A549 (cell line): ENCODE results near the gene PCDHA13. TPM values are rescaled to one million over a fixed set of nuclear protein-coding genes. Genes with fewer than 3 reads are reported as not detected.
A peak's percentile ranks its signal among the peaks of the same experiment; 100 is the strongest.
"Not testable (repeated sequence)": the region's sequence is repeated elsewhere in the genome, so short reads cannot be mapped to it uniquely, and the experiment has no call there.

Source experiments
- ATAC-seq, 2 experiments: fragments of 200-7000 bp in 1 of 2; fragments of >200 bp in 1 of 2; cut with Nextera tagmentation in 1 of 2; cut with Tn5 transposase in 1 of 2; 3 replicates each; pipeline versions ENCODE4 v1.8.0 to v1.9.1; 2018 to 2020; ENCODE audit warnings: mild to moderate bottlenecking in 1 of 2, moderate library complexity in 1 of 2
- CTCF ChIA-PET: fragments of 300-600 bp; sonication (Branson Sonifier 250); formaldehyde crosslinking; extraction: SDS; loops from one replicate; lab custom pipeline; 2021; ENCODE audit warnings: antibody characterized with exemption, inconsistent platforms; lab: Yijun Ruan, JAX
- POLR2A ChIA-PET: fragments of 350-600 bp; formaldehyde crosslinking; extraction: SDS; loops from one replicate; lab custom pipeline; 2021; ENCODE audit warnings: antibody characterized with exemption, inconsistent platforms; lab: Yijun Ruan, JAX
- DNase-seq, 2 experiments: peaks; one replicate each; pipeline versions ENCODE4 v3.0.0 to v3.0.0-alpha.2; 2011 to 2016; ENCODE audit warnings: low read depth in 1 of 2, low spot score in 1 of 2
- FAIRE-seq: peaks from 2 replicates; lab custom pipeline; 2011; peaks lifted over from hg19 to GRCh38; lab: Jason Lieb, UNC
- H3K27ac ChIP-seq, 2 experiments: fragments of >200 bp; sonication (Bioruptor Twin); formaldehyde crosslinking; 3 replicates each; pipeline ENCODE4 v1.5.1; 2016 to 2017
- H3K4me1 ChIP-seq: fragments of >200 bp; sonication (Bioruptor Twin); formaldehyde crosslinking; 3 replicates; pipeline ENCODE4 v1.6.1; 2016
- H3K4me2 ChIP-seq: fragments of >200 bp; sonication (Bioruptor Twin); formaldehyde crosslinking; 3 replicates; pipeline ENCODE4 v1.6.1; 2016
- H3K4me3 ChIP-seq: fragments of >200 bp; sonication (Bioruptor Twin); formaldehyde crosslinking; 3 replicates; pipeline ENCODE4 v1.5.1; 2016
- H3K9me3 ChIP-seq: fragments of >200 bp; sonication (Bioruptor Twin); formaldehyde crosslinking; 3 replicates; pipeline ENCODE4 v1.6.1; 2016
- ATOH8 ChIP-seq: fragments of 250-450 bp; sonication (Bioruptor Pico); IDR thresholded peaks from 2 replicates; pipeline ENCODE4 v1.5.0; 2020; ENCODE audit warnings: low read depth, mild to moderate bottlenecking, moderate library complexity
- CBX8 ChIP-seq: fragments of 200-600 bp; sonication (generic); IDR thresholded peaks from 2 replicates; pipeline ENCODE4 v1.6.1; 2016
- E2F6 ChIP-seq: IDR thresholded peaks from 2 replicates; pipeline ENCODE4 v1.6.1; 2012; ENCODE audit warnings: low read depth, borderline replicate concordance
- HEYL ChIP-seq: fragments of 250-450 bp; sonication (Bioruptor Pico); IDR thresholded peaks from 2 replicates; pipeline ENCODE4 v1.8.0; 2021; ENCODE audit warnings: mild to moderate bottlenecking, moderate library complexity
- HOXB5 ChIP-seq: fragments of 250-450 bp; sonication (Bioruptor Pico); IDR thresholded peaks from 2 replicates; pipeline ENCODE4 v1.5.0; 2020; ENCODE audit warnings: mild to moderate bottlenecking, moderate library complexity
- JUN ChIP-seq, 2 experiments: fragments of >200 bp; sonication (Bioruptor Twin); formaldehyde crosslinking; IDR thresholded peaks; 2 replicates in 1 of 2; 3 replicates in 1 of 2; pipeline ENCODE4 v1.6.1; 2016 to 2017
- KDM5A ChIP-seq: fragments of 200-600 bp; sonication (generic); IDR thresholded peaks from 2 replicates; pipeline ENCODE4 v1.6.1; 2016; ENCODE audit warnings: antibody characterized with exemption, mild to moderate bottlenecking
- MAFK ChIP-seq: fragments of 450-650 bp; IDR thresholded peaks from 2 replicates; pipeline ENCODE4 v1.6.1; 2014; ENCODE audit not compliant: partially characterized antibody
- NFE2L2 ChIP-seq: fragments of 150-350 bp; conservative IDR thresholded peaks from 2 replicates; pipeline ENCODE4 v1.6.1; 2014; ENCODE audit warnings: low read length
- NR3C1 ChIP-seq: fragments of >200 bp; sonication (Bioruptor Twin); formaldehyde crosslinking; IDR thresholded peaks from 3 replicates; pipeline ENCODE4 v1.6.1; 2017
- RAD21 ChIP-seq, 2 experiments: fragments of >200 bp in 1 of 2; sonication (Bioruptor Twin) in 1 of 2; formaldehyde crosslinking in 1 of 2; IDR thresholded peaks in 1 of 2; conservative IDR thresholded peaks in 1 of 2; 2 replicates in 1 of 2; 3 replicates in 1 of 2; pipeline ENCODE4 v1.6.1; 2012 to 2018; ENCODE audit warnings: inconsistent platforms in 1 of 2
- RFX5 ChIP-seq: fragments of 450-650 bp; IDR thresholded peaks from 2 replicates; pipeline ENCODE4 v1.7.1; 2014; ENCODE audit warnings: antibody characterized with exemption, mild to moderate bottlenecking, moderate library complexity
- SMC3 ChIP-seq: fragments of >200 bp; sonication (Bioruptor Twin); formaldehyde crosslinking; IDR thresholded peaks from 3 replicates; pipeline ENCODE4 v1.6.1; 2018; ENCODE audit warnings: inconsistent platforms
- ZFP36 ChIP-seq: fragments of 450-650 bp; IDR thresholded peaks from 2 replicates; pipeline ENCODE4 v1.6.1; 2014; ENCODE audit warnings: borderline replicate concordance; ENCODE audit not compliant: partially characterized antibody
- WGBS: methylation state at CpG from one replicate; pipeline ENCODE4 v1.1.6; 2017; ENCODE audit errors: missing lambda C conversion rate; 5-methylcytosine and 5-hydroxymethylcytosine counted together
- polyA plus RNA-seq, 4 experiments: library from polyadenylated mRNA; depleted of rRNA in 3 of 4; stranded (reverse); fragments of >200 nt; fragmentation: RNase III in 1 of 4; extraction: RNeasy Plus Mini Kit Qiagen cat#74134 plus additional on column Dnase treatment in 1 of 4; gene quantifications; 2 replicates in 3 of 4; 3 replicates in 1 of 4; pipeline ENCODE4 v1.2.3, GENCODE V29; 2011 to 2017
- TF ChIP-seq, protein P1 (sequence below): fragments of >200 bp; sonication (Bioruptor Twin); formaldehyde crosslinking; IDR thresholded peaks from 3 replicates; pipeline ENCODE4 v1.5.1; 2016

The PCDHA13 gene
- polyA plus RNA-seq, 2 of the 4 experiments (the other 2 are of a cell fraction) = 0.14 TPM; not detected in 1

DNA sequence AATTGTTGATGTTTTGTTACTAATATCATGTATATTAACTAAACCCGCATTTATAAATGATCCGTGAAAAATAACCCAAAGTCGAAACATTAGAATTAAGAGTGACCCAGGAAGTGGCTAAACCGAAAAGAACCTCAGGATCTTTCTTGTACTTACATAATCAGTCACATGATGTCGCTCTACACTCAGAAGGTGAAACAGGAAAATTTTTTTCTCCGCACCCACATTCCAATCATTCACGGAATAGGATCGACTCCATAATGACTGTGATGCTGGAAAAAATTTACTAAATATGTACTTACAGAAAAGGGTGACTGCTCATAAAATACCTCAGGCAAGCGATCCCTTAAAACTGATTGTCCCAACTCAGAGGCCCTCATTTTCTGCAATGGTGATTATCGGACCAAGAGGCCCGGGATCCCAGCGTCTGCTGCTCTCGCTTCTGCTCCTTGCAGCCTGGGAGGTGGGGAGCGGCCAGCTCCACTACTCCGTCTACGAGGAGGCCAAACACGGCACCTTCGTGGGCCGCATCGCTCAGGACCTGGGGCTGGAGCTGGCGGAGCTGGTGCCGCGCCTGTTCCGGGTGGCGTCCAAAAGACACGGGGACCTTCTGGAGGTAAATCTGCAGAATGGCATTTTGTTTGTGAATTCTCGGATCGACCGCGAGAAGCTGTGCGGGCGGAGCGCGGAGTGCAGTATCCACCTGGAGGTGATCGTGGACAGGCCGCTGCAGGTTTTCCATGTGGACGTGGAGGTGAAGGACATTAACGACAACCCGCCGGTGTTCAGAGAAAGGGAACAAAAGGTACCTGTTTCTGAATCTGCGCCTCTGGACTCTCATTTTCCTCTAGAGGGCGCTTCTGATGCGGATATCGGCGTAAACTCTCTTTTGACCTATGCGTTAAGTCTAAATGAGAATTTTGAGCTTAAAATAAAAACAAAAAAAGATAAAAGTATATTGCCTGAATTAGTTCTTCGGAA, 6.5 kb upstream of the PCDHA13 start, which contains the start of gene PCDHA12:
Gene PCDHA12 (plus strand): TSS at position 224 of the 981 bp plus-strand sequence. CDS start 165 bp downstream, at position 389.
- peak within 1 kb of the TSS; percentile 61 to 74 for H3K27ac ChIP-seq

DNA sequence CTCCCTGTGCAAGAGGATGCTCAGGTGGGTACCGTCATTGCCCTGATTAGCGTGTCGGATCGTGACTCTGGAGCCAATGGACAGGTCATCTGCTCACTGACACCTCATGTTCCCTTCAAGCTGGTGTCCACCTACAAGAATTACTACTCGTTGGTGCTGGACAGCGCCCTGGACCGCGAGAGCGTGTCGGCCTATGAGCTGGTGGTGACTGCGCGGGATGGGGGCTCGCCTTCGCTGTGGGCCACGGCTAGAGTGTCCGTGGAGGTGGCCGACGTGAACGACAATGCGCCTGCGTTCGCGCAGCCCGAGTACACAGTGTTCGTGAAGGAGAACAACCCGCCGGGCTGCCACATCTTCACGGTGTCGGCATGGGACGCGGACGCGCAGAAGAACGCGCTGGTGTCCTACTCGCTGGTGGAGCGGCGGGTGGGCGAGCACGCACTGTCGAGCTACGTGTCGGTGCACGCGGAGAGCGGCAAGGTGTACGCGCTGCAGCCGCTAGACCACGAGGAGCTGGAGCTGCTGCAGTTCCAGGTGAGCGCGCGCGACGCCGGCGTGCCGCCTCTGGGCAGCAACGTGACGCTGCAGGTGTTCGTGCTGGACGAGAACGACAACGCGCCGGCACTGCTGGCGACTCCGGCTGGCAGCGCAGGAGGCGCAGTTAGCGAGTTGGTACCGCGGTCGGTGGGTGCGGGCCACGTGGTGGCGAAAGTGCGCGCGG, 5.2 kb upstream of the PCDHA13 start:
- ChIA-PET CTCF (interaction anchor here (0.8 to 3.6 kb wide), 19 partner anchors 8 to 168 kb away, joined by 3 to 59 read pairs (median 6); partner anchors contain the start of genes PCDHA4, PCDHA5, PCDHAC1 and PCDHAC2), POLR2A (interaction anchor here (2.4 kb wide), 1 partner anchor 164 kb away, joined by 26 read pairs; no protein-coding TSS in a partner anchor)
- H3K9me3 ChIP-seq, H3K27ac ChIP-seq, H3K4me1 ChIP-seq, FAIRE-seq, DNase-seq, H3K4me2 ChIP-seq, H3K4me3 ChIP-seq, ATAC-seq: not testable (repeated sequence)
- 91% methylated on average over 69 of the region's 80 CpGs for WGBS

More for the DNA sequence above, 6.5 kb upstream of the PCDHA13 start, which contains the start of gene PCDHA12:
- ATAC-seq (peak; percentile 84 to 90), FAIRE-seq (peak; percentile 74), DNase-seq (peak; percentile 67 to 72)
- Histone ChIP-seq H3K9me3 (no peaks in the 10 kb centered on the region), H3K4me3 (peak within 1 kb of the TSS; percentile 54), H3K4me1 (no peaks in the 10 kb centered on the region), H3K4me2 (peak within 1 kb of the TSS; percentile 59)
- CTCF ChIA-PET = interaction anchor here (0.5 to 3.6 kb wide), 47 partner anchors 9 to 445 kb away, joined by 3 to 59 read pairs (median 4); partner anchors contain the start of genes PCDHA4, PCDHA5, PCDHAC1 and PCDHAC2
- POLR2A ChIA-PET = interaction anchor here (1.1 to 2.4 kb wide), 3 partner anchors 51 to 165 kb away, joined by 3 to 26 read pairs (median 11); partner anchors contain the start of gene PCDHAC1
- TF ChIP-seq MAFK (peak; percentile 25), RAD21 (conservative IDR thresholded peaks at IDR 0.05 in 1 of 2, IDR thresholded peaks at IDR 0.05 in 1 of 2) (peak; percentile 76 to 79), KDM5A (no peak), SMC3 (peak; percentile 73)
- TF ChIP-seq, protein P1, sequence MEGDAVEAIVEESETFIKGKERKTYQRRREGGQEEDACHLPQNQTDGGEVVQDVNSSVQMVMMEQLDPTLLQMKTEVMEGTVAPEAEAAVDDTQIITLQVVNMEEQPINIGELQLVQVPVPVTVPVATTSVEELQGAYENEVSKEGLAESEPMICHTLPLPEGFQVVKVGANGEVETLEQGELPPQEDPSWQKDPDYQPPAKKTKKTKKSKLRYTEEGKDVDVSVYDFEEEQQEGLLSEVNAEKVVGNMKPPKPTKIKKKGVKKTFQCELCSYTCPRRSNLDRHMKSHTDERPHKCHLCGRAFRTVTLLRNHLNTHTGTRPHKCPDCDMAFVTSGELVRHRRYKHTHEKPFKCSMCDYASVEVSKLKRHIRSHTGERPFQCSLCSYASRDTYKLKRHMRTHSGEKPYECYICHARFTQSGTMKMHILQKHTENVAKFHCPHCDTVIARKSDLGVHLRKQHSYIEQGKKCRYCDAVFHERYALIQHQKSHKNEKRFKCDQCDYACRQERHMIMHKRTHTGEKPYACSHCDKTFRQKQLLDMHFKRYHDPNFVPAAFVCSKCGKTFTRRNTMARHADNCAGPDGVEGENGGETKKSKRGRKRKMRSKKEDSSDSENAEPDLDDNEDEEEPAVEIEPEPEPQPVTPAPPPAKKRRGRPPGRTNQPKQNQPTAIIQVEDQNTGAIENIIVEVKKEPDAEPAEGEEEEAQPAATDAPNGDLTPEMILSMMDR = peak; percentile 68
- WGBS = 31% methylated on average over 36 of the region's 47 CpGs

DNA sequence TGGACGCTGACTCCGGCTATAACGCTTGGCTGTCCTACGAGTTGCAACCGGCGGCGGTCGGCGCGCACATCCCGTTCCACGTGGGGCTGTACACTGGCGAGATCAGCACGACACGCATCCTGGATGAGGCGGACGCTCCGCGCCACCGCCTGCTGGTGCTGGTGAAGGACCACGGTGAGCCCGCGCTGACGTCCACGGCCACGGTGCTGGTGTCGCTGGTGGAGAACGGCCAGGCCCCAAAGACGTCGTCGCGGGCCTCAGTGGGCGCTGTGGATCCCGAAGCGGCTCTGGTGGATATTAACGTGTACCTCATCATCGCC, 4.7 kb upstream of the PCDHA13 start:
- no peak overlapping the region for H3K4me3 ChIP-seq
- WGBS = 89% methylated on average over 35 of the region's 37 CpGs
- no peaks in the 10 kb centered on the region for H3K9me3 ChIP-seq
- DNase-seq = no peak
- no peak for ATAC-seq
- ChIA-PET CTCF (interaction anchor here (1.4 kb wide), 1 partner anchor 72 kb away, joined by 5 read pairs; no protein-coding TSS in a partner anchor), POLR2A (no interaction called here)
- TF ChIP-seq E2F6 (no peak), RFX5 (no peak), NR3C1 (no peak), ATOH8 (CRISPR knock-in tag) (no peak), JUN (IDR thresholded peaks at IDR 0.05) (no peak), HOXB5 (CRISPR knock-in tag) (no peak), HEYL (CRISPR knock-in tag) (no peak), ZFP36 (no peak), CBX8 (no peak), RAD21 (conservative IDR thresholded peaks at IDR 0.05 in 1 of 2, IDR thresholded peaks at IDR 0.05 in 1 of 2) (no peak), NFE2L2 (no peak)
- H3K27ac ChIP-seq = no peak overlapping the region
- no peak for FAIRE-seq
- H3K4me1 ChIP-seq = no peaks in the 10 kb centered on the region
- no peak overlapping the region for H3K4me2 ChIP-seq
